GM13977 (cell line): ENCODE data around the gene ETV7.
"Not testable (repeated sequence)": the region's sequence is repeated elsewhere in the genome, so short reads cannot be mapped to it uniquely, and the experiment has no call there.

ENCODE experiments used
- DNase-seq: peaks from one replicate; pipeline ENCODE4 v3.0.0; 2012; ENCODE audit warnings: low spot score
- CTCF ChIP-seq: IDR thresholded peaks from 2 replicates; pipeline ENCODE4 v1.5.1; 2012; ENCODE audit warnings: mild to moderate bottlenecking, control low read depth; ENCODE audit not compliant: insufficient read depth; ENCODE audit errors: extremely low read depth, missing control alignments
- in situ Hi-C: fragments of 300-500 bp; cut with MboI; formaldehyde crosslinking; loops from one replicate; pipeline ENCODE4 v1.12.0; 2022; ENCODE audit warnings: low sequenced_read_pairs, low pct_unique_long_range_greater_than_20kb, mixed read lengths, inconsistent platforms; ENCODE audit not compliant: unreplicated experiment

ETV7 gene

DNA sequence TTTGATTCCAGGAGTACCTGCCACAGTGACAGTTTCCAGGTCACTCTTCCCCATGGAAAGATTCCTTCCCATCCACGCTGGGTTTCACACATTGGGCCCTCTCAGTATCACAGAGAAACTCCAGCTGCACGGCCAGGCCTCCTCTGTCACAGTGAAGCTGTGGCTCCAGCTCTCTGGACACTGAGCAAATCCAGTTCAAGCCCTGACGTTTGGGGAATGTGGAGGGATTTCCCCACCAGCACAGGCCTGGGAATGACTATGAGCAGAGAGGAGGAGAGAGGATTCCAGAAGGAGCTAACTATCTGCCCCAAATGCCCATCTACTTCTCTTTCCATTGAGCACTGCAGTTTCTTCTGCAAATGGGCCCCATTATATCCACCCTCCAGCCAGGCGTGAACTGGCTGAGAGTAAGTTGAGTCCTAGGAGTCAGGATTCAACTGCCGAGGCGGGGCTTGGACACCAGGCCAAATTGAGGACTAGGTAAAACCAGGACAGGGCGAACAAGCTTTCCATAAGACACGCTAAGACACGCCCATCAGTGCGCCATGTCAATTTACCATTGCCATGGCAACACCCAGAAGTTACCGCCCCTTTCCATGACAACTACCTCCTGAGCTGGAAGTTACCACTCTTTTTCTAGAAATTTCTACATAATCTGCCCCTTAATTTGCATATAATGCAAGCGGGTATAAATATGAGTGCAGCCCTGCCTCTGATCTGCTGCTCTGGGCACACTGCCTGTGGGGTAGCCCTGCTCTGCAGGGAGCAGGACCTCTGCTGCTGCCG lies 41.6 kb downstream of the ETV7 start:
- in situ Hi-C loops, result loop anchor here (10.0 kb wide), 1 partner anchor 221 kb away; no protein-coding TSS in a partner anchor
- DNase-seq, result no peak
- no peak for TF ChIP-seq CTCF

GRCh38 chr6:36343109-36343680 lies 44.3 kb downstream of the ETV7 start:
- in situ Hi-C loops, result loop anchor here (10.0 kb wide), 1 partner anchor 218 kb away; no protein-coding TSS in a partner anchor
- TF ChIP-seq CTCF, result no peak

DNA sequence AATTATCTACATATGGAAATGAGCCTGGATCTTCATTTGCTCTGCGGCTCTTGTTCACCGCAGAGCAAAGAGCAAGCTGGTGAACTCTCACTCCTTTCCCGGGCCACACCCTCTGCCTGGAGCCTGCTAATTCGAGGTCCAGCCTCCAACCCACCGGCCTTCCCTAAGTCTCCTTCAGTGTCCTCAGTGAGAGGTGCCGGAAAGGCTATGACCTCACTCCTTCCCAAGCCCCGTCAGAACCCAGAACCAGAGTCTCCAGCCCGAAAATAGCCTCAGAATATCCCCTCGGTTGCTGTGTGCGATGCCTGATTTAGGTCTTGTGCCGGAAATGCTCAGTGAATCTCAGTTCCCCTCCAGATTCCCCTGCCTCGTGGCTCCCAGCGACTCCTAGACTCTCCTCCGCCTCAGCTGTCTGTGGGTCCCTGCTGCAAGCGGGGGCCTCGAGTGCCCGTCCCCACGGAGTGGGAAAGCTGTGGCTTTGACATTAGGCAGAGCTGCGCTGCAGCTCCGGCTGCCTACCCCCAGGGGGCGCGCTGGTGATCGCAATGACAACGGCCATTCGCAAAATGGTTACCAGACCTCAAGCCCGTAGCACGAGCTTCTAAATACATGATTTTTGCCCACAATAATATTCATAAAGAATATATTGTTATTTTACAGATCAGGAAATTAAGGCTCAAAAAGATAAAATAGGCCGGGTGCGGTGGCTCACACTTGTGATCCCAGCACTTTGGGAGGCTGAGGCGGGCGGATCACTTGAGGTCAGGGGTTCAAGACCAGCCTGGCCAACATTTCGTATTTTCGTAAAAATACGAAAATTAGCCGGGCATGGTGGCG lies 46.6 kb downstream of the ETV7 start:
- in situ Hi-C loops, result loop anchor here (10.0 kb wide), 1 partner anchor 216 kb away; no protein-coding TSS in a partner anchor
- TF ChIP-seq CTCF, result peak; percentile 94
- DNase-seq, result peak; percentile 78

More at GRCh38 chr6:36343109-36343680, 44.3 kb downstream of the ETV7 start:
- no peak for DNase-seq

DNA sequence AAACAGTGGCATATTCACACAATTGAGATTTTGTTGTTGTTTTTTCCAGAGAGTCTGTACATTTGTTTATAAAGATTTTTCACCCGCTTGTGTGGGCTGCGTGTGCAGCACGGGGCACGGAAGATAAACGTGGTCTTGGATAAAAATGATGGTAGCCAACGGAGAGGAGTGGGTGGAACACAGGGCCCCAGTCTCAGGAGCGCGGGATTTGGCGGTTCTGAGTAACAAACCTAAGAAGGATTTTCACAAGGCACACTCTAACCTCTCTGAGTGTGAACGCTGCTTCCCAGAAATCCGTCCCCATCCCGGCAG lies 47.2 kb downstream of the ETV7 start:
- DNase-seq, result no peak
- no peak for TF ChIP-seq CTCF
- in situ Hi-C loops, result loop anchor here (10.0 kb wide), 1 partner anchor 215 kb away; no protein-coding TSS in a partner anchor

GRCh38 chr6:36339146-36339545 lies 48.3 kb downstream of the ETV7 start:
- no peak for TF ChIP-seq CTCF
- DNase-seq, result no peak
- in situ Hi-C loops, result no loop called here

- DNase-seq, in situ Hi-C loops: not testable (repeated sequence)
These were observed 49.2 kb downstream of the ETV7 start for GRCh38 chr6:36338223-36338622.
